Measurements from ENCODE around the gene CFLAR.

The CFLAR gene

GRCh38 chr2:201118961-201119854 lies 3.2 kb downstream of the CFLAR start:
- peak overlapping the region; percentile 73 for H3K9ac ChIP-seq (ENCODE audit: low read length)
- peak overlapping the region; percentile 72 for H3K4me3 ChIP-seq (ENCODE audit: low read depth, low read length)
- H3K9me3 ChIP-seq (ENCODE audit: control insufficient read depth, insufficient read depth, low read depth, low read length), result 0 out of 2 replicates have a peak, but pooled peaks cover 3% of the 10 kb centered on the region
- H3K36me3 ChIP-seq (ENCODE audit: control insufficient read depth, insufficient read depth, low read length), result no peaks in the 10 kb centered on the region
- peak overlapping the region; percentile 50; the same call in 1 of the 2 replicates for H3K27ac ChIP-seq (ENCODE audit: low read depth, low read length)
- H3K27me3 ChIP-seq (ENCODE audit: control insufficient read depth, insufficient read depth, low read length), result no peaks in the 10 kb centered on the region
- H3K4me1 ChIP-seq (ENCODE audit: control insufficient read depth, insufficient read depth, low read length), result peaks cover 24% of the 10 kb centered on the region

- no peaks in the 10 kb centered on the region for H3K36me3 ChIP-seq (ENCODE audit: control insufficient read depth, insufficient read depth, low read length)
- no peak overlapping the region for H3K27ac ChIP-seq (ENCODE audit: low read depth, low read length)
- H3K4me3 ChIP-seq (ENCODE audit: low read depth, low read length), result no peak overlapping the region
- no peaks in the 10 kb centered on the region for H3K9me3 ChIP-seq (ENCODE audit: control insufficient read depth, insufficient read depth, low read depth, low read length)
- peaks cover 38% of the 10 kb centered on the region for H3K4me1 ChIP-seq (ENCODE audit: control insufficient read depth, insufficient read depth, low read length)
- no peaks in the 10 kb centered on the region for H3K27me3 ChIP-seq (ENCODE audit: control insufficient read depth, insufficient read depth, low read length)
- no peak overlapping the region for H3K9ac ChIP-seq (ENCODE audit: low read length)
These were observed 6.3 kb downstream of the CFLAR start for GRCh38 chr2:201122276-201122675.

- peaks cover 49% of the 10 kb centered on the region for H3K4me1 ChIP-seq (ENCODE audit: control insufficient read depth, insufficient read depth, low read length)
- H3K9me3 ChIP-seq (ENCODE audit: control insufficient read depth, insufficient read depth, low read depth, low read length), result no peaks in the 10 kb centered on the region
- H3K9ac ChIP-seq (ENCODE audit: low read length), result peak overlapping the region; percentile 44
- H3K27ac ChIP-seq (ENCODE audit: low read depth, low read length), result peak overlapping the region; percentile 58; the same call in 1 of the 2 replicates
- H3K27me3 ChIP-seq (ENCODE audit: control insufficient read depth, insufficient read depth, low read length), result no peaks in the 10 kb centered on the region
- H3K4me3 ChIP-seq (ENCODE audit: low read depth, low read length), result no peak overlapping the region
- H3K36me3 ChIP-seq (ENCODE audit: control insufficient read depth, insufficient read depth, low read length), result no peaks in the 10 kb centered on the region
These were observed 10.6 kb downstream of the CFLAR start for GRCh38 chr2:201126308-201127151.

GRCh38 chr2:201127152-201127511 lies 11.2 kb downstream of the CFLAR start:
- Histone ChIP-seq H3K36me3 (ENCODE audit: control insufficient read depth, insufficient read depth, low read length) (no peaks in the 10 kb centered on the region), H3K27ac (ENCODE audit: low read depth, low read length) (peak overlapping the region; percentile 58; the same call in 1 of the 2 replicates), H3K9me3 (ENCODE audit: control insufficient read depth, insufficient read depth, low read depth, low read length) (no peaks in the 10 kb centered on the region), H3K9ac (ENCODE audit: low read length) (no peak overlapping the region), H3K27me3 (ENCODE audit: control insufficient read depth, insufficient read depth, low read length) (no peaks in the 10 kb centered on the region), H3K4me1 (ENCODE audit: control insufficient read depth, insufficient read depth, low read length) (peaks cover 49% of the 10 kb centered on the region), H3K4me3 (ENCODE audit: low read depth, low read length) (no peak overlapping the region)

- H3K9ac ChIP-seq (ENCODE audit: low read length), result peak overlapping the region; percentile 35
- peaks cover 49% of the 10 kb centered on the region for H3K4me1 ChIP-seq (ENCODE audit: control insufficient read depth, insufficient read depth, low read length)
- no peak overlapping the region; the same call in 1 of the 2 replicates for H3K27ac ChIP-seq (ENCODE audit: low read depth, low read length)
- H3K4me3 ChIP-seq (ENCODE audit: low read depth, low read length), result no peak overlapping the region
- H3K9me3 ChIP-seq (ENCODE audit: control insufficient read depth, insufficient read depth, low read depth, low read length), result no peaks in the 10 kb centered on the region
- H3K36me3 ChIP-seq (ENCODE audit: control insufficient read depth, insufficient read depth, low read length), result no peaks in the 10 kb centered on the region
- H3K27me3 ChIP-seq (ENCODE audit: control insufficient read depth, insufficient read depth, low read length), result no peaks in the 10 kb centered on the region
These were observed 11.6 kb downstream of the CFLAR start for GRCh38 chr2:201127570-201127969.

- Histone ChIP-seq H3K4me1 (ENCODE audit: control insufficient read depth, insufficient read depth, low read length) (peaks cover 51% of the 10 kb centered on the region), H3K4me3 (ENCODE audit: low read depth, low read length) (no peak overlapping the region), H3K9ac (ENCODE audit: low read length) (no peak overlapping the region), H3K27ac (ENCODE audit: low read depth, low read length) (no peak overlapping the region), H3K9me3 (ENCODE audit: control insufficient read depth, insufficient read depth, low read depth, low read length) (no peaks in the 10 kb centered on the region), H3K27me3 (ENCODE audit: control insufficient read depth, insufficient read depth, low read length) (no peaks in the 10 kb centered on the region), H3K36me3 (ENCODE audit: control insufficient read depth, insufficient read depth, low read length) (0 out of 2 replicates have a peak, but pooled peaks cover under 1% of the 10 kb centered on the region)
These were observed 12.1 kb downstream of the CFLAR start for GRCh38 chr2:201128033-201128432.

- H3K36me3 ChIP-seq (ENCODE audit: control insufficient read depth, insufficient read depth, low read length), result 0 out of 2 replicates have a peak, but pooled peaks cover 4% of the 10 kb centered on the region
- H3K4me1 ChIP-seq (ENCODE audit: control insufficient read depth, insufficient read depth, low read length), result peaks cover 51% of the 10 kb centered on the region
- no peak overlapping the region for H3K4me3 ChIP-seq (ENCODE audit: low read depth, low read length)
- H3K27ac ChIP-seq (ENCODE audit: low read depth, low read length), result no peak overlapping the region
- no peak overlapping the region for H3K9ac ChIP-seq (ENCODE audit: low read length)
- H3K9me3 ChIP-seq (ENCODE audit: control insufficient read depth, insufficient read depth, low read depth, low read length), result no peaks in the 10 kb centered on the region
- H3K27me3 ChIP-seq (ENCODE audit: control insufficient read depth, insufficient read depth, low read length), result no peaks in the 10 kb centered on the region
These were observed 13.1 kb downstream of the CFLAR start for GRCh38 chr2:201128933-201129505.

GRCh38 chr2:201130524-201131186 lies 14.7 kb downstream of the CFLAR start:
- Histone ChIP-seq H3K4me3 (ENCODE audit: low read depth, low read length) (no peak overlapping the region), H3K4me1 (ENCODE audit: control insufficient read depth, insufficient read depth, low read length) (peaks cover 45% of the 10 kb centered on the region), H3K9me3 (ENCODE audit: control insufficient read depth, insufficient read depth, low read depth, low read length) (no peaks in the 10 kb centered on the region), H3K9ac (ENCODE audit: low read length) (no peak overlapping the region), H3K36me3 (ENCODE audit: control insufficient read depth, insufficient read depth, low read length) (0 out of 2 replicates have a peak, but pooled peaks cover 4% of the 10 kb centered on the region), H3K27me3 (ENCODE audit: control insufficient read depth, insufficient read depth, low read length) (no peaks in the 10 kb centered on the region), H3K27ac (ENCODE audit: low read depth, low read length) (peak overlapping the region; percentile 3; the same call in 1 of the 2 replicates)

GRCh38 chr2:201132518-201132917 lies 16.6 kb downstream of the CFLAR start:
- H3K9ac ChIP-seq (ENCODE audit: low read length), result no peak overlapping the region
- no peak overlapping the region for H3K4me3 ChIP-seq (ENCODE audit: low read depth, low read length)
- peaks cover 33% of the 10 kb centered on the region for H3K4me1 ChIP-seq (ENCODE audit: control insufficient read depth, insufficient read depth, low read length)
- H3K9me3 ChIP-seq (ENCODE audit: control insufficient read depth, insufficient read depth, low read depth, low read length), result no peaks in the 10 kb centered on the region
- H3K27ac ChIP-seq (ENCODE audit: low read depth, low read length), result no peak overlapping the region
- H3K36me3 ChIP-seq (ENCODE audit: control insufficient read depth, insufficient read depth, low read length), result peaks cover 10% of the 10 kb centered on the region
- no peaks in the 10 kb centered on the region for H3K27me3 ChIP-seq (ENCODE audit: control insufficient read depth, insufficient read depth, low read length)

GRCh38 chr2:201135386-201135785 lies 19.4 kb downstream of the CFLAR start:
- Histone ChIP-seq H3K27me3 (ENCODE audit: control insufficient read depth, insufficient read depth, low read length) (no peaks in the 10 kb centered on the region), H3K36me3 (ENCODE audit: control insufficient read depth, insufficient read depth, low read length) (peaks cover 23% of the 10 kb centered on the region), H3K4me1 (ENCODE audit: control insufficient read depth, insufficient read depth, low read length) (peaks cover 30% of the 10 kb centered on the region), H3K9me3 (ENCODE audit: control insufficient read depth, insufficient read depth, low read depth, low read length) (no peaks in the 10 kb centered on the region), H3K4me3 (ENCODE audit: low read depth, low read length) (no peak overlapping the region), H3K27ac (ENCODE audit: low read depth, low read length) (no peak overlapping the region), H3K9ac (ENCODE audit: low read length) (no peak overlapping the region)

Data from HUES6 (cell line).